GM19328 (cell line): ENCODE results near the gene RADX.
"Not testable (repeated sequence)": the region's sequence is repeated elsewhere in the genome, so short reads cannot be mapped to it uniquely, and the experiment has no call there.

Experiments used
- ATAC-seq: cut with Tn5 transposase; IDR thresholded peaks from one replicate; pipeline ENCODE4 v1.9.1; 2021; ENCODE audit warnings: mild to moderate bottlenecking, moderate library complexity; ENCODE audit not compliant: unreplicated experiment

RADX gene, protein sequence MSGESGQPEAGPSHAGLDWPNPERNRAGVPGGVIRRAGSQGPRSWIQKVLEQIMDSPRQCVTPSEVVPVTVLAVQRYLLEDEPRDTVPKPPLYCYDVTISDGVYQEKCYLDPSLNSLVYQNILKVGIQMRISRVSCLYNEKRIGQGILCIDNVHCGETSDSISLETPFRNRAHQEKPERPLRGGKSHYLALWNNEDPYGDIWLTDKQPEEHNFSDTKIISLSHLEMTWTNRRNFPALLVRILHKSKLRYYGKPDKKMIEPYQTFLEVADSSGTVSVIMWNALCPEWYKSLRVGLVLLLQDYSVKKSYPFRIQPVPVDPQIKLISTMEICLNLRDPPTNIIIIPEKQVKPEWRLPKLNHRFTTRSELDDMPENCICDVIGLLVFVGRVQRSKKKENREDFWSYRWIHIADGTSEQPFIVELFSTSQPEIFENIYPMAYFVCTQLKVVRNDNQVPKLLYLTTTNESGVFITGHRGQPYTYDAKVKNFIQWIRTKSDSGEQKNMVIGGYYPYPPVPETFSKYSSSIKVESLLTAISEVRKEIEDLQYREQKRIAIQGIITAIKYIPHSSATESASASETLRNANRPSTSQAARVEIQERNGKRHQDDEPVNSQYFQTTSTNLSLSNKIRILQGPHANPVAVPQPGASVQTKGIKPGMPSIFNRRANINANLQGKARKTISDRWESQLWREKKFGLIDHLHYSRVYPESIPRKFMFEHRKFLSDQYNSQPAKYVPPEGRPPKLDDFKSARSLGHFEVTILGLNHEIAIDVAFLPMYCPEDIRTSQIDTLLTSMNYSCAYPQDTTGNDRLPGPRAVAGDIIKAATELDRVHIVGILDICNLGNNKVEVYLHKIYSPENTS

DNA sequence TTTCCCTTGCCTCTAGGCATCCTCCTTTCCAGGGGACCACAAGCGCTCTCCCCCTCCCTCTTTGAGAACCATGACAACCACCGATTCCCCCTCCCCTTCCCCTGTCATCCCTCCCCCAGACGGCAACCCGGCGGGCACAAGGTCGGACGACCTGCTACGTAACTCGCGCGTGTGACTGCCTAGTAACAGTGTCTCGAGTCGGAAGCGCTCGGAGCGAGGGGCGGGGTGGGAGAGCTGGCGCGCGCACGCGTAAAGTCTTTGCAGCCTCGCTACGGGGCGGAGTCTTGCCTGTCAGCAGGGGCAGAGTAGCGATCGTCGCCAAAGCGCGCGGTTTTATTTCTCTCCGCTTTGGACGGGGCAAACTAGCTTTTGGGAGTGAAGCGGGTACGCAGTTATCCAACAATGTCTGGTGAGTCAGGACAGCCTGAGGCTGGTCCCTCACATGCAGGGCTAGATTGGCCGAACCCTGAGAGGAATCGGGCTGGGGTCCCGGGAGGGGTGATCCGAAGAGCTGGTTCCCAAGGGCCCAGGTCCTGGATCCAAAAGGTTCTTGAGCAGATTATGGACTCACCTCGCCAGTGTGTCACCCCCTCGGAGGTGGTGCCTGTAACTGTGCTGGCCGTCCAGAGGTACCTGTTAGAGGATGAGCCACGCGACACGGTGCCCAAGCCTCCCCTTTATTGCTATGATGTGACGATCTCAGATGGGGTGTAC, at the start of gene RADX:
Gene RADX, plus strand, starts transcription at position 300 of the 714 bp plus-strand sequence. Its CDS starts 103 bp downstream, at position 403.
- peak; percentile 97 for ATAC-seq

GRCh38 chrX:106564986-106565385, 46.8 kb upstream of the RADX start:
- ATAC-seq, result no peak

DNA sequence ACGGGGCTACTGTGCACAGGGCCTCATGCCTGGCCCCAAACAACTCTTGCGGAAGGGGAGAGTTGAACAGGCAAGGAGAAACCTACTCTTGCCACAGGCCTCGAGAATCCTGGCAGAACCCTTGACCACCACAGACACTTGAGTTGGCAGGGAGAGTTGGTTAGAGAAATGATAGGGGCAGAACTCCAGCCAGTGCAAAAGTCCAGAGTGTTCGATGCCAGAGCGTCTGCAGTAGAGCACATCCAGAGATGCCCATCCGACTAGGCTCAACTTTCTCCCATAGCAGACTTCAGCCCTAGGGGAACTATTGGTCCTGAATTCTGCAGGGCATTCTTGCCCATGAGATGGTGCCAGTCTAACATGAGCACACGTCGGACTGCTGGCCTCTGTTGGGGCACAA, 45.4 kb upstream of the RADX start:
- no peak for ATAC-seq

GRCh38 chrX:106581856-106582255, 29.9 kb upstream of the RADX start:
- ATAC-seq, result no peak

DNA sequence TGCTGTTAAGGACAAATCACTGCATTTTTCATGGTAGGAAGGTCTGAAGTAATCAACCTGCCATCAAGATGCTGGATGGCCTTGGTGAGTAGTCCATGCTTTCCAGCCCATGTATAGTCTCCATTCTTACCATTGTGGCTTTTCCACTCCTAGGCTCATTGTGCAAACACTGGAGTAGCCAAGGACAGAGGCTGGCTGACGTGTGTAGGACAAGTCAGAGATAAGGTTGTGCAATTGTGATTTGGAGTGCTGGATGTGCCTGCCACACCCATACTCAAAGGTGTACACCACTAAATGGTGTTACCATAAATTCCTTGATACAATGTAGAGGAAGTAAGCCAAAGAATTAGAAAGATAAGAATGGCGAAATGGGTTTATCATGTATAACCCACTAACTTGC, 26.3 kb upstream of the RADX start:
- no peak for ATAC-seq

- ATAC-seq, result no peak
Measured at GRCh38 chrX:106588801-106589200, 23.0 kb upstream of the RADX start.

DNA sequence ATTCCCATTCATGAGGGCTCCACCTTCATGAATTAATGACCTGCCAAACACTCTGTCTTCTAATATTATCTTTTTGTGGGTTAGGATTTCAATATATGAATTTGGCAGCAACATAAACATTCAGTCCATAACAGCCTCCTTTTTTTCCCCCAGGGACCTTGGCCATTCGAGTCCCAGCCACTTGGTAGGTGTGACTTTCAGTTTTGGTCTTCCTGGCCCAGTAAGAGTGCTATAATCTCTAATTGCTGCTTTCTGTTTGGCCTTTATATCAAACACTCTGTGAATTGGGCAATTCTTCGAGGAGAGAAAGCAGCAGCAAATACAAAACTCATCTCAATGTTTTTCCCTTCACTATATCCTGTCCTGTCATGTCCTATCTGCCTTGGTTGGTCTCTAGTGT, 12.4 kb upstream of the RADX start:
- no peak for ATAC-seq

GRCh38 chrX:106606571-106606970, 5.2 kb upstream of the RADX start:
- ATAC-seq, result no peak

- no peak for ATAC-seq
Measured at GRCh38 chrX:106608016-106608415, 3.8 kb upstream of the RADX start.

DNA sequence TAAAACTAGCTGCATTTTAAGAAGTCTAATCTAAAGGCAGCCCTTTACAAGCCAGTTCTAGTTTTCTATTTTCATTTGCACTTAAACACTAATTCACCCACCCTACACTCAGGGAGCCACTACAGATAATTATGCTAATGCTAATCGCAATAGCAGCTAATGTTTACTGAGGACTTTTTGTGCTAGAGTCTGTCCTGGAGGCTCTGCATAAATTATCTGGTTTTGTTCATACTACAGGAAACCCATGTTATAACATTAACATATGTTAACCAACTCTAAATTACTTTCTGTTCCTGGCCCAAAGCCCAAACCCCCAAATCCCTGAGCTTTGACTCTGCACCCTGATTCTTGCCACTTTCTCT, 480 bp upstream of the RADX start:
- ATAC-seq, result no peak

DNA sequence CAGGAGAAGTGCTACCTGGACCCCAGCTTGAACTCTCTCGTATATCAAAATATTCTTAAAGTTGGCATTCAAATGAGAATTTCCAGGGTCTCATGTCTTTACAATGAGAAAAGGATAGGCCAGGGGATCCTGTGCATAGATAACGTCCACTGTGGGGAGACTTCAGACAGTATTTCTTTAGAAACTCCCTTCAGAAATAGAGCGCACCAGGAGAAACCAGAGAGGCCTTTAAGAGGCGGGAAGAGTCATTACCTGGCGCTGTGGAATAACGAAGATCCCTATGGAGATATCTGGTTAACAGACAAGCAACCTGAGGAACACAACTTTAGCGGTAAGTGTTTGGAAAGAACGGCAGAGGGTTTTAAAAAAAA, 600 bp downstream of the RADX start:
- peak; percentile 15 for ATAC-seq

GRCh38 chrX:106613277-106613676, 1.5 kb downstream of the RADX start:
- no peak for ATAC-seq

DNA sequence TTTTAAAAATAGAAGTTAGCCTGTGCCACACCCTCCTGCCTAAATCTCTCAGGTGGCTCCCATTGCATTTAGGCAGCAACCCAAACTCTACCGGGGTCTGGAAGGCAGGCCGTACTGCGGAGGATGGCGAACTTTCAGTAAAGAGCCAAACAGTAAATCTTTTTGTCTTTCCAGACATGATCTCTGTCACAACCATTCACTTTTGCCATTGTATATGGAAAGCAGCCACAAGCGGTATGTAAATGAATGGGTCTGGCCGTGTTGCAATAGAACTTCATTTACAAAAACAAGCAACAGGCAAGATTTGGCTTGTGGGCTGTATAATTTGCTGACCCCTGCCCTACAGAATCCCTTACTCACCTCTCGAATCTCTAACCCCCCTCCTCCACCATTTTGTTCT, 3.3 kb downstream of the RADX start:
- ATAC-seq, result no peak

DNA sequence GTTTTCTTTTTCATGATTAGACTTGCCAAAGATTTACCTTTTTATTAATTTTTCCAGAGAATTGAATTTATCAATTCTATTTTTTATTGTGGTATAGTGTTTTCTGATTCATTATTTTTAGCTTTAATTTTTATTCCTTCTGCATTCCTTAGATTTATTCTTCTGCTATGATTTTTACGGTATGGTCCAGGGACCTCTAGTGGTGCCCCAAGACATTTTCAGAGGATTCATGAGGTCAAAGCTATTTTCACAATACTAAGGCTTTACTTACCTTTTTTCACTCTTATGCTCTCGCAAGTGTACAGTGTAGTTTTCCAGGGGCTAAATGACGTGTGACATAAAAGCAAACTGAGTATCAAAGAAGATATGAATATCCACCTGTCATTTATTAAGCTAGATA, 8.0 kb downstream of the RADX start:
- no peak for ATAC-seq

GRCh38 chrX:106621836-106622235, 10.1 kb downstream of the RADX start:
- ATAC-seq, result no peak

GRCh38 chrX:106626789-106627188, 15.0 kb downstream of the RADX start:
- ATAC-seq, result no peak

DNA sequence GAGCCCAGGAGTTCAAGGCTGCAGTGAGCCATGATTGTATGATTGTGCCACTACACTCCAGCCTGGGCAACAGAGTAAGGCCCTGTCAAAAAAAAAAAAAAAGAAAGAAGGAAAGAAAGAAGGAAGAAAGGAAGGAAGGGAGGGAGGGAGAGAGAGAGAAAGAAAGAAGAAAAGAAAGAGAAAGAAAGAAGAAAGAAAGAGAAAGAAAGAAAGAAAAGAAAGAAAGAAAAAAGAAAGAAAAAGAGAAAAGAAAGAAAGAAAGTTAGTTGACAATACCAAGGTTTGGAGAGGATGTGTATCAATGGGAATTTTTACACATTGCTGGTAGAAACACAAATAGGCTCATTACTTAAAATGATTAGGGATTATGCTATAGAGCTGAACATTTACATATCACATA, 19.8 kb downstream of the RADX start:
- ATAC-seq, result no peak

- peak; percentile 87 for ATAC-seq
Measured at GRCh38 chrX:106649523-106650428, 38.0 kb downstream of the RADX start.

DNA sequence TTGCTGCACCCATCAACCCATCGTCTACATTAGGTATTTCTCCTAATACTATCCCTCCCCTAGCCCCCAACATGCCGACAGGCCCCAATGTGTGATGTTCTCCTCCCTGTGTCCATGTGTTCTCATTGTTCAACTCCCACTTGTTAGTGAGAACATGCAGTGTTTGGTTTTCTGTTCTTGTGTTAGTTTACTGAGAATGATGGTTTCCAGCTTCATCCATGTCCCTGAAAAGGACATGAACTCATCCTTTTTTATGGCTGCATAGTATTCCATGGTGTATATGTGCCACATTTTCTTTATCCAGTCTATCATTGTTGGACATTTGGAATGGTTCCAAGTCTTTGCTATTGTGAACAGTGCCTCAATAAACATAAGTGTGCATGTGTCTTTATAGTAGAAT, 41.8 kb downstream of the RADX start:
- not testable (repeated sequence) for ATAC-seq

DNA sequence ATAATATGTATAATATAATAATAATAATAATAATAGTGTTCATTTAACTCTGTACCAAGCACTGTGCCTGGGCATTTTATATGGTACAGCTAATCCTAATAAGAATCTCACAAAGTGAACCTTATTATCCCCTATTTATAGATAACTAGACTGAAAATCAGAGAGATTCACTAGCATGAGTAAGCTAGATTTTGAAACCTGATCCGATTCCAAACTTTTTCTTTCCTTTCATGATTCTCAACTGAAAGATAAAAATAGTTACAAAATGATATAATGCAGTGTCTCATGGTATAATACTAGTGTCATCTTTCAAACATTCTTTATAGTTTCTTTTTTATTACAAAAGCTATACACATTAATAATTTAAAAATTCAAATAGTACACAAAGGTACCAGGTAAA, 58.9 kb downstream of the RADX start:
- ATAC-seq, result no peak

- ATAC-seq, result no peak
Measured at GRCh38 chrX:106672527-106672926, 60.7 kb downstream of the RADX start.
